Measurements from ENCODE around the gene CWC27. TPM values are rescaled to one million over a fixed set of nuclear protein-coding genes. Genes with fewer than 3 reads are reported as not detected.

The CWC27 gene
- total and polyA plus RNA-seq, 9 of the 15 experiments (the other 6 are each of a cell fraction or from before 2014, with no cell fraction given) = 19.7 to 49.3 (median 38.3) TPM

DNA sequence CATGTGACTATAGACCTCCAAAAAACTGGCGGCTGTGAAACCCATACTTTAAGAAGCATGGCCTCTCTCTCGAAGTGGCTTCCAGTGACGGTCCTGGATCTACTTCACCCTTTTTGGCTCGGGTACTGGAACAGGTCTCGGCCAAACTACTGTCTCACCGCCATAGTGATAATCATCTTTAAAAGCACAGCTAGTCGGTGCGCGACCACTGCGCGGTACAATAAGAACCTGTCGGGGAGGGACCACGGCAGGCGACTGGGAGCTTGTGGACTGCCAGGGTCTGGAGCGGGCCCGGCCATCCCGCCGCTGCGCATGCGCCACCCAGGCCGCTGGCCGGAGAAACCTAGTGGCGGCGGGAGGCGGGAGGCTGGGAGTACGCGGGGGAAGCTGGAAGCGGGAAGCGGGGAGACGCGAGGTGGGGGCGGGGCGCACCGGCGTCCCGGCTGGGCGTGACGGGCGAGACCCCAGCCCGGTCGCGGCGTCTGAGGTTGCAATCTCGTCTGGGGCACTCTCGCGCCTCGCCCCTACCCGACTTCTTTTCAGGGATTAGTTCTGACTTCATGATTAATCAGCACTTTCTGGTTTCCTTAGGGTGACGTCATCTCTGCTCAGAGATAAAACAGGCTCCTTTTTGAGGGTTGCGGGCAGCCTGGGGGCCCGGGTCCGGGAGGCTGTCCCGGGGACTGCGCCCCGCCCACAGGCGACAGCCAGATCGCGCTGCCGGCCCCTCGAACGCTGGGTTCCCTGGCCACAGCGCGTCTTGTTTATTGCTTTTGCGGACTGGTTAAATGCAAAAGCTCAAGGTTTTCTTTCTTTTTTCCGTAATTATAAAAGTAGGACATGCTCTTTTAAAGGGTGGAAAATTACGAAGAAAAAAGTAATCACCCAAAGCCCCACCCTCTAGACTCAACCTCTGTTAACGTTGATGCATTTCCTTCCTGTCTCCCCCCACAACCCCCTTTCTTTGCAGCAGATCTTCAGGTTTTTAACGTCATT lies 266.8 kb downstream of the CWC27 start (continued):
- TF ChIP-seq MGA (IDR thresholded peaks at IDR 0.05) (peak; percentile 91), ZNF165 (CRISPR knock-in tag; IDR thresholded peaks at IDR 0.05; ENCODE audit: borderline replicate concordance) (no peak), EWSR1 (IDR thresholded peaks at IDR 0.05; ENCODE audit: borderline replicate concordance, low read depth, partially characterized antibody) (no peak), GATA2 (CRISPR knock-in tag; IDR thresholded peaks at IDR 0.05) (peak; percentile 59), THRAP3 (IDR thresholded peaks at IDR 0.05; ENCODE audit: borderline replicate concordance) (no peak), DPF2 (IDR thresholded peaks at IDR 0.05) (peak; percentile 87), RFX7 (CRISPR knock-in tag; IDR thresholded peaks at IDR 0.05) (no peak), ILK (tag; IDR thresholded peaks at IDR 0.05; ENCODE audit: borderline replicate concordance, low read depth) (no peak), MTA3 (IDR thresholded peaks at IDR 0.05; ENCODE audit: borderline replicate concordance) (peak; percentile 88)
- TF ChIP-seq, protein P1, sequence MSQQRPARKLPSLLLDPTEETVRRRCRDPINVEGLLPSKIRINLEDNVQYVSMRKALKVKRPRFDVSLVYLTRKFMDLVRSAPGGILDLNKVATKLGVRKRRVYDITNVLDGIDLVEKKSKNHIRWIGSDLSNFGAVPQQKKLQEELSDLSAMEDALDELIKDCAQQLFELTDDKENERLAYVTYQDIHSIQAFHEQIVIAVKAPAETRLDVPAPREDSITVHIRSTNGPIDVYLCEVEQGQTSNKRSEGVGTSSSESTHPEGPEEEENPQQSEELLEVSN (IDR thresholded peaks at IDR 0.05; ENCODE audit: borderline replicate concordance in 1 of 2, extremely low read depth in 1 of 2, insufficient read depth in 1 of 2, insufficient read length in 1 of 2, low read depth in 1 of 2, low read length in 1 of 2, poor library complexity in 1 of 2, severe bottlenecking in 1 of 2) = peak; percentile 74 to 95
- TF ChIP-seq, protein P2, sequence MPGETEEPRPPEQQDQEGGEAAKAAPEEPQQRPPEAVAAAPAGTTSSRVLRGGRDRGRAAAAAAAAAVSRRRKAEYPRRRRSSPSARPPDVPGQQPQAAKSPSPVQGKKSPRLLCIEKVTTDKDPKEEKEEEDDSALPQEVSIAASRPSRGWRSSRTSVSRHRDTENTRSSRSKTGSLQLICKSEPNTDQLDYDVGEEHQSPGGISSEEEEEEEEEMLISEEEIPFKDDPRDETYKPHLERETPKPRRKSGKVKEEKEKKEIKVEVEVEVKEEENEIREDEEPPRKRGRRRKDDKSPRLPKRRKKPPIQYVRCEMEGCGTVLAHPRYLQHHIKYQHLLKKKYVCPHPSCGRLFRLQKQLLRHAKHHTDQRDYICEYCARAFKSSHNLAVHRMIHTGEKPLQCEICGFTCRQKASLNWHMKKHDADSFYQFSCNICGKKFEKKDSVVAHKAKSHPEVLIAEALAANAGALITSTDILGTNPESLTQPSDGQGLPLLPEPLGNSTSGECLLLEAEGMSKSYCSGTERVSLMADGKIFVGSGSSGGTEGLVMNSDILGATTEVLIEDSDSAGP (CRISPR knock-in tag; IDR thresholded peaks at IDR 0.05) = no peak; the same call in 1 of the 2 replicates

All from K562 (cell line).